Thymus (tissue), 11 donors: ENCODE data around the gene RC3H2. TPM values are rescaled to one million over a fixed set of nuclear protein-coding genes. Genes with fewer than 3 reads are reported as not detected.

ENCODE experiments used
- DNase-seq, 9 donors: peaks; one replicate each; pipeline ENCODE4 v3.0.0-alpha.2; 2013; ENCODE audit warnings: low spot score in 9 of 9, low read depth in 6 of 9, missing footprints in 1 of 9
- H3K27ac ChIP-seq, 2 donors: one replicate each; pipeline ENCODE4 v1.5.1; 2013; ENCODE audit warnings: control low read depth in 1 of 2, low read depth in 1 of 2, low read length in 1 of 2, mild to moderate bottlenecking in 1 of 2, moderate library complexity in 1 of 2
- H3K27me3 ChIP-seq, 2 donors: one replicate each; pipeline ENCODE4 v1.5.1; 2013; ENCODE audit warnings: low read length in 1 of 2; ENCODE audit not compliant: control insufficient read depth in 2 of 2, insufficient read depth in 1 of 2
- H3K36me3 ChIP-seq, 2 donors: one replicate each; pipeline ENCODE4 v1.5.1; 2013; ENCODE audit warnings: low read length in 1 of 2, mild to moderate bottlenecking in 1 of 2, moderate library complexity in 1 of 2; ENCODE audit not compliant: control insufficient read depth in 2 of 2, insufficient read depth in 2 of 2
- H3K4me1 ChIP-seq, 2 donors: one replicate each; pipeline ENCODE4 v1.5.1; 2013; ENCODE audit warnings: low read length in 2 of 2; ENCODE audit not compliant: control insufficient read depth in 2 of 2, insufficient read depth in 2 of 2
- H3K4me3 ChIP-seq, 2 donors: one replicate each; pipeline ENCODE4 v1.5.1; 2013; ENCODE audit warnings: low read length in 2 of 2, control low read depth in 1 of 2, mild to moderate bottlenecking in 1 of 2
- H3K9me3 ChIP-seq, 2 donors: one replicate each; pipeline ENCODE4 v1.5.1; 2013; ENCODE audit warnings: low read length in 1 of 2, mild to moderate bottlenecking in 1 of 2; ENCODE audit not compliant: control insufficient read depth in 2 of 2, insufficient read depth in 1 of 2
- WGBS: extraction: QIAGEN DNeasy Blood & Tissue Kit; methylation state at CpG from one replicate; pipeline ENCODE4 v1.1.7; 2013; 5-methylcytosine and 5-hydroxymethylcytosine counted together
- polyA plus RNA-seq: library from polyadenylated mRNA; stranded (reverse); fragments of 200-250 nt; gene quantifications from one replicate; pipeline ENCODE4 v1.2.3, GENCODE V29; 2013
- total RNA-seq: library from RNA; stranded (reverse); fragments of 120-200 nt; gene quantifications from one replicate; pipeline ENCODE4 v1.2.4, GENCODE V29; 2013
- donor health status: healthy.

Gene RC3H2
- total and polyA plus RNA-seq, 2 donors = 14.7 to 29.7 TPM

DNA sequence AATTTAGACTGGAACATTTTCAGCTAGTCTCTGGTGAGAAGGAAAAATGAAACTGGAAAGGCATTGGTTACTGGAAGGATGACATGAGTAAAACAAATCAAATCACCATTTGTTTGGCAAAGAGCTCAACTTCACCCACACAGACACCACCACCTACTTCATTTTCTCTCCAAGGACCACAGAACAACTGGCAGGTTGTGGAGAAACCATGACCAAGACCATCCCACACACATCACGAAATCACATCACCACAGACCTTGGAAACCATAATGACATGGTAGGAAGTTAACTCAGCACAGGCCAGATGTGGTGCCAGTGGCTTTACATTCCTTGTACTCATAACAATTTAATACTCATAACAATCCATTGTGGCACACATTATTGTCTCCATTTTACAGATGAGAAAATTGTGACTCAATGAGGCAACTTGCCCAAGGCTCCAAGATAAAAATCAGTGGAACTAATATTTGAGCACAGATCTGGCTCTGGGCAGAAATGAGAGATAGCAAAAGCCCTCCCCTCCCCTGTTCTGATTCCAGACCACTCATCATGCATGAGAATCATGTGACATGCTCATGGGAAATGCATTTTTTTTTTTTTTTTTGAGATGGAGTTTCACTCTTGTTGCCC, 97.8 kb downstream of the RC3H2 start:
- DNase-seq = no peak
- H3K4me3 ChIP-seq = no peak overlapping the region
- WGBS = 68% methylated on average over 1 of the region's 1 CpG
- no peaks in the 10 kb centered on the region for H3K9me3 ChIP-seq
- H3K4me1 ChIP-seq = peaks cover 0 to 2% of the 10 kb centered on the region in 2 donors
- no peaks in the 10 kb centered on the region for H3K27me3 ChIP-seq
- no peak overlapping the region for H3K27ac ChIP-seq
- H3K36me3 ChIP-seq = no peaks in the 10 kb centered on the region

- Histone ChIP-seq H3K27me3 (no peaks in the 10 kb centered on the region), H3K9me3 (no peaks in the 10 kb centered on the region), H3K4me1 (peaks cover 0 to 2% of the 10 kb centered on the region in 2 donors), H3K27ac (no peak overlapping the region), H3K4me3 (no peak overlapping the region), H3K36me3 (no peaks in the 10 kb centered on the region)
- no peak for DNase-seq
- 97% methylated on average over 4 of the region's 4 CpGs for WGBS
Observed at GRCh38 chr9:122806661-122807060, 98.5 kb downstream of the RC3H2 start.

GRCh38 chr9:122800066-122801060, 104.8 kb downstream of the RC3H2 start, which contains the start of gene OR1K1:
TSS of gene OR1K1 (plus strand) at chr9:122800123. CDS start at chr9:122800123, 0 bp downstream.
- H3K4me1 ChIP-seq = no peaks in the 10 kb centered on the region
- H3K36me3 ChIP-seq = no peaks in the 10 kb centered on the region
- no peaks in the 10 kb centered on the region for H3K9me3 ChIP-seq
- WGBS = 98% methylated on average over 30 of the region's 30 CpGs
- no peak within 1 kb of the TSS for H3K4me3 ChIP-seq
- H3K27ac ChIP-seq = no peak within 1 kb of the TSS
- DNase-seq = no peak
- no peaks in the 10 kb centered on the region for H3K27me3 ChIP-seq

DNA sequence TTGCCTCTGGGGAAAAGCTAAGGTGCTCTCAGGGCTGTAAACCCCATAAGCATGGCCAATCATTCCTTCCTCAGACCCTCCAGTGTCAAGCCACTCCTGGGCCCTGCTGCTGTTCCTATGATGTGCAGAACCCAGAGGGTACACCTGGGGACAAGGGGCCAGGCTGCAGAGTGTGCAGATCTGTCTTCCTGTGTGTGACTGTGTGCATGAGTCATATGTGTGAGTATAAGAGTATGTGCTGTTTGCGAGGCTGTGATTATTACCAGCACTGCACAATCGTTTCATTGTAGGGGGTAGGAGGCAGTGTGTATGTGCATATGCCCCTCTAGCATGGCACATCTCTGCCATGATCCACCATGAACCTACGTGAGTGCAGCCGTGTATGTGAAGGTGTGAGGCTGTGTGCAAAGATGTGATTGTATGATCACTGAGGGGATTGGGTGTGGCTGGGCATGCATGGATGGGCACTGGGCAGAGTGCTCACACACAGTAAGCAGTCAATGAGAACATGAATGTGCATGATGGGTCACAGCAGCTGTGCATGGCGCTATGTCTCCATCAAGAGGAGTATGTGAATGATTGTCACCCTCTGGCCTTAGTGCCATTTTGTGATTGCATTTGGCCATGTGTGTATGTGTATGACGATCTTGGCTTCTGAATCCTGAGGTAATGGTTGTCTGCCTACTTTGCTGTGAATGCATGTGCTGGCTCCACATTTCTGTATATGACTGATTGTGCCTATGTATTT, 107.7 kb downstream of the RC3H2 start:
- Histone ChIP-seq H3K27ac (no peak overlapping the region), H3K9me3 (no peaks in the 10 kb centered on the region), H3K36me3 (no peaks in the 10 kb centered on the region), H3K27me3 (no peaks in the 10 kb centered on the region), H3K4me3 (no peak overlapping the region), H3K4me1 (no peaks in the 10 kb centered on the region)
- WGBS = 96% methylated on average over 6 of the region's 6 CpGs
- DNase-seq = no peak

Other genes with a start within 250 kb of the RC3H2 start
- gene OR1B1, start 247.7 kb downstream of the RC3H2 start, total RNA-seq = not detected
- gene OR1B1, start 247.7 kb downstream of the RC3H2 start, polyA plus RNA-seq = not detected
- not detected for gene OR1L1, start 243.6 kb downstream of the RC3H2 start, total RNA-seq
- gene OR1L1, start 243.6 kb downstream of the RC3H2 start, polyA plus RNA-seq = not detected
- gene OR1L3, start 230.2 kb downstream of the RC3H2 start, total RNA-seq = not detected
- not detected for gene OR1L3, start 230.2 kb downstream of the RC3H2 start, polyA plus RNA-seq
- not detected for gene OR1L4, start 181.4 kb downstream of the RC3H2 start, total RNA-seq
- 0.05 TPM for gene OR1L4, start 181.4 kb downstream of the RC3H2 start, polyA plus RNA-seq
- not detected for gene OR1L6, start 163.1 kb downstream of the RC3H2 start, total RNA-seq
- gene OR1L6, start 163.1 kb downstream of the RC3H2 start, polyA plus RNA-seq = not detected
- not detected for gene OR5C1, start 116.4 kb downstream of the RC3H2 start, total RNA-seq
- gene OR5C1, start 116.4 kb downstream of the RC3H2 start, polyA plus RNA-seq = 0.05 TPM
- not detected for gene OR1K1, start 105.2 kb downstream of the RC3H2 start, total RNA-seq
- gene OR1K1, start 105.2 kb downstream of the RC3H2 start, polyA plus RNA-seq = not detected
- gene PDCL, start 76.8 kb downstream of the RC3H2 start, total RNA-seq = 23.6 TPM
- gene PDCL, start 76.8 kb downstream of the RC3H2 start, polyA plus RNA-seq = 14.3 TPM
- 10.2 TPM for gene ZBTB6, start 8.0 kb upstream of the RC3H2 start, total RNA-seq
- 9.1 TPM for gene ZBTB6, start 8.0 kb upstream of the RC3H2 start, polyA plus RNA-seq
- 6.7 TPM for gene ZBTB26, start 26.2 kb upstream of the RC3H2 start, total RNA-seq
- 7.0 TPM for gene ZBTB26, start 26.2 kb upstream of the RC3H2 start, polyA plus RNA-seq
- 18.1 TPM for gene RABGAP1, start 35.7 kb upstream of the RC3H2 start, total RNA-seq
- gene RABGAP1, start 35.7 kb upstream of the RC3H2 start, polyA plus RNA-seq = 17.4 TPM
- not detected for gene GPR21, start 128.3 kb upstream of the RC3H2 start, total RNA-seq
- 0.07 TPM for gene GPR21, start 128.3 kb upstream of the RC3H2 start, polyA plus RNA-seq